HepG2 (cell line): Measurements from ENCODE around the gene YPEL4. TPM values are rescaled to one million over a fixed set of nuclear protein-coding genes. Genes with fewer than 3 reads are reported as not detected.

Source experiments
- ATAC-seq: fragments of 200-7000 bp; cut with Tn5 transposase; 3 replicates; pipeline ENCODE4 v1.9.1; 2020; ENCODE audit warnings: mild to moderate bottlenecking, moderate library complexity
- BruUV-seq: library from RNA; stranded (reverse); fragments of 400-500 nt; replicated peaks from 2 replicates; lab custom pipeline; 2021; lab: Mats Ljungman, UMichigan
- CTCF ChIA-PET: fragments of 300-600 bp; formaldehyde crosslinking; extraction: SDS; loops from one replicate; lab custom pipeline; 2021; ENCODE audit warnings: low total read pairs, inconsistent platforms, low intra/inter-chr PET ratio; lab: Yijun Ruan, JAX
- POLR2A ChIA-PET: fragments of 350-600 bp; sonication (Branson Sonifier 250); formaldehyde crosslinking; loops from one replicate; lab custom pipeline; 2020; ENCODE audit warnings: antibody characterized with exemption, inconsistent platforms; lab: Yijun Ruan, JAX
- DNase-seq: peaks from one replicate; pipeline ENCODE4 v3.0.0-alpha.2; 2015; ENCODE audit warnings: low spot score
- FAIRE-seq: peaks from 3 replicates; lab custom pipeline; 2011; peaks lifted over from hg19 to GRCh38; lab: Jason Lieb, UNC
- H2AFZ ChIP-seq: one replicate; pipeline ENCODE4 v1.6.1; 2011; ENCODE audit warnings: low read length, inconsistent platforms
- H3K27ac ChIP-seq: fragments of 300-600 bp; 3 replicates; pipeline ENCODE4 v1.8.0; 2011; ENCODE audit warnings: mixed run types, mild to moderate bottlenecking, mixed read lengths, low read length, inconsistent platforms; ENCODE audit not compliant: insufficient read depth; ENCODE audit errors: extremely low read length
- H3K27me3 ChIP-seq, 2 experiments: fragments of 200-600 bp in 1 of 2; 2 replicates in 1 of 2; 3 replicates in 1 of 2; pipeline versions ENCODE4 v1.6.0 to v1.8.0; 2011; ENCODE audit warnings: low read length in 2 of 2, mild to moderate bottlenecking in 2 of 2, moderate library complexity in 2 of 2, inconsistent platforms in 1 of 2; ENCODE audit not compliant: insufficient read depth in 2 of 2, control insufficient read depth in 1 of 2
- H3K36me3 ChIP-seq, 2 experiments: fragments of 200-600 bp in 1 of 2; replicated peaks in 1 of 2; 2 replicates in 1 of 2; 3 replicates in 1 of 2; pipeline versions ENCODE4 v1.5.1 to v1.8.0; 2011; ENCODE audit warnings: low read length in 2 of 2, inconsistent platforms in 1 of 2; ENCODE audit not compliant: insufficient read depth in 2 of 2, control insufficient read depth in 1 of 2
- H3K4me1 ChIP-seq: 2 replicates; pipeline ENCODE4 v1.5.1; 2012; ENCODE audit warnings: low read length, inconsistent platforms; ENCODE audit not compliant: insufficient read depth
- H3K4me2 ChIP-seq: 2 replicates; pipeline ENCODE4 v1.6.0; 2011; ENCODE audit warnings: low read depth, low read length, inconsistent platforms
- H3K4me3 ChIP-seq, 3 experiments: fragments of 200-600 bp in 1 of 3; sonication (generic), shearing (Covaris generic) in 1 of 3; replicated peaks in 1 of 3; 2 replicates each; pipeline ENCODE4 v1.5.1; 2011 to 2016; ENCODE audit warnings: low read length in 3 of 3, inconsistent platforms in 2 of 3, low read depth in 2 of 3, mild to moderate bottlenecking in 2 of 3, control low read depth in 1 of 3, mixed read lengths in 1 of 3; ENCODE audit not compliant: insufficient read depth in 1 of 3
- H3K79me2 ChIP-seq: one replicate; pipeline ENCODE4 v1.6.1; 2011; ENCODE audit warnings: low read length, inconsistent platforms; ENCODE audit not compliant: insufficient read depth
- H3K9ac ChIP-seq: 2 replicates; pipeline ENCODE4 v1.6.0; 2011; ENCODE audit warnings: mild to moderate bottlenecking, low read depth, low read length, inconsistent platforms; ENCODE audit not compliant: insufficient read depth
- H3K9me3 ChIP-seq: 2 replicates; pipeline ENCODE4 v1.5.1; 2012; ENCODE audit warnings: mild to moderate bottlenecking, low read length
- H4K20me1 ChIP-seq: 2 replicates; pipeline ENCODE4 v1.6.0; 2011; ENCODE audit warnings: inconsistent platforms, mild to moderate bottlenecking, low read length, moderate library complexity; ENCODE audit not compliant: insufficient read depth
- BATF2 ChIP-seq: sonication (generic); formaldehyde crosslinking; IDR thresholded peaks from 2 replicates; pipeline ENCODE4 v1.8.0; 2022; ENCODE audit warnings: mild to moderate bottlenecking, missing genetic modification reagents, moderate library complexity
- EED ChIP-seq: sonication (generic); formaldehyde crosslinking; IDR thresholded peaks from 2 replicates; pipeline ENCODE4 v1.5.0; 2020; ENCODE audit warnings: mild to moderate bottlenecking, missing genetic modification reagents
- HNF4G ChIP-seq, 2 experiments: sonication (generic) in 1 of 2; formaldehyde crosslinking in 1 of 2; IDR thresholded peaks; 2 replicates each; pipeline versions ENCODE4 v1.4.0 to v1.6.1; 2011 to 2020; ENCODE audit warnings: borderline replicate concordance in 2 of 2, low read depth in 2 of 2, mild to moderate bottlenecking in 2 of 2, low read length in 1 of 2, missing genetic modification reagents in 1 of 2, moderate library complexity in 1 of 2
- JUN ChIP-seq: sonication (generic); formaldehyde crosslinking; IDR thresholded peaks from 2 replicates; pipeline ENCODE4 v1.4.0; 2020; ENCODE audit warnings: mild to moderate bottlenecking, missing genetic modification reagents
- NPAS2 ChIP-seq: sonication (generic); formaldehyde crosslinking; IDR thresholded peaks from 2 replicates; pipeline ENCODE4 v1.8.0; 2022; ENCODE audit warnings: mild to moderate bottlenecking, missing genetic modification reagents, borderline replicate concordance
- ZBTB25 ChIP-seq: IDR thresholded peaks from 2 replicates; pipeline ENCODE4 v1.6.1; 2018; ENCODE audit warnings: missing genetic modification reagents
- ZNF513 ChIP-seq: sonication (generic); formaldehyde crosslinking; conservative IDR thresholded peaks from 2 replicates; pipeline ENCODE4 v1.5.0; 2020; ENCODE audit warnings: missing genetic modification reagents
- WGBS: methylation state at CpG from one replicate; pipeline ENCODE4 v1.1.6; 2017; ENCODE audit warnings: low lambda C conversion rate; 5-methylcytosine and 5-hydroxymethylcytosine counted together
- in situ Hi-C: cut with HindIII; loops from 2 replicates; pipeline ENCODE4 v1.10.0; 2017; ENCODE audit warnings: low pct_unique_long_range_greater_than_20kb; ENCODE audit not compliant: extremely low pct_ligation_motif_present
- intact Hi-C: fragments of 100-400 bp; cut with micrococcal nuclease; formaldehyde crosslinking; loops from one replicate; pipeline ENCODE4 v1.10.0; 2022; ENCODE audit not compliant: unreplicated experiment
- polyA plus RNA-seq, 8 experiments: library from polyadenylated mRNA; depleted of rRNA in 3 of 8; stranded (reverse) in 7 of 8; unstranded in 1 of 8; fragments of >200 nt; fragmentation: Illumina TruSeq in 4 of 8; extraction: Trizol in 4 of 8; gene quantifications; 2 replicates each; pipeline versions ENCODE4 v1.2.1 to v1.2.3, GENCODE V29; 2011 to 2016; ENCODE audit warnings: low read depth in 4 of 8, missing spikeins in 1 of 8, mixed read lengths in 1 of 8; ENCODE audit not compliant: insufficient read depth in 1 of 8
- total RNA-seq, 5 experiments: library from RNA; depleted of rRNA; stranded (reverse); fragments of >200 nt; fragmentation: Illumina TruSeq; extraction: Trizol; gene quantifications; 2 replicates each; pipeline ENCODE4 v1.2.3, GENCODE V29; 2016; ENCODE audit warnings: low read depth in 1 of 5
- TF ChIP-seq, protein P1 (sequence below): sonication (generic); formaldehyde crosslinking; IDR thresholded peaks from 2 replicates; pipeline ENCODE4 v1.4.0; 2020; ENCODE audit warnings: missing genetic modification reagents, mild to moderate bottlenecking, borderline replicate concordance
- TF ChIP-seq, protein P2 (sequence below): sonication (generic); formaldehyde crosslinking; IDR thresholded peaks from 2 replicates; pipeline ENCODE4 v1.4.0; 2020; ENCODE audit warnings: missing genetic modification reagents, borderline replicate concordance

YPEL4 gene
- total and polyA plus RNA-seq, 2 of the 13 experiments (the other 11 are each of a cell fraction or from before 2014, with no cell fraction given), result 0.04 TPM; not detected in 1

DNA sequence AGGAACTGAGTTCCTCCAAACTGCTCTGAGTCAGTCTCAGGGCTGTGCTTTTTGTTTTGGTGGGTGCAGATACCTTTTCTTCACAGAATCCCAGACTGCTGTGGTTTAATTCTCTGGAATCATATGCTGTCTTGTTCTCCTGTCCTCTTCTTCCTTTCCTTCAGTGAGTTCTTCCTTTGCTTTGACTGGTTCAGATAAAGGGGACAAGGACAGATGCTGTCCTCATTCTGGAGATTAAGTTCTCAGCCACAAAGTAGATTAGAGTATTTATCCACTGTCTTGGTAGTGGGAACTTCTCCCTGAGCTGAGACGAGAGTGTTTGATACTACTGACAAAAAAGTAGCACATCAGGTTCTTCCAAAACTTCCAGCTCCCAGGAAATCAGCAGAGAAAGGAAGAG is 31.5 kb upstream of the YPEL4 start:
- ChIA-PET POLR2A (no interaction called here), CTCF (no interaction called here)
- Histone ChIP-seq H2AFZ (no peak overlapping the region), H3K27ac (no peak overlapping the region), H3K36me3 (peaks cover 6 to 68% of the 10 kb centered on the region in 2 experiments), H3K27me3 (no peaks in the 10 kb centered on the region), H3K4me1 (peaks cover 5% of the 10 kb centered on the region), H3K9me3 (no peaks in the 10 kb centered on the region), H3K9ac (no peak overlapping the region), H4K20me1 (no peaks in the 10 kb centered on the region), H3K4me2 (no peak overlapping the region), H3K4me3 (no peak overlapping the region), H3K79me2 (peaks cover 11% of the 10 kb centered on the region)
- intact Hi-C loops, result no loop called here
- BruUV-seq, result no TSS peak
- DNase-seq, result no peak
- no peak for FAIRE-seq
- in situ Hi-C loops, result no loop called here
- 94% methylated on average over 1 of the region's 1 CpG for WGBS
- ATAC-seq, result no peak
- TF ChIP-seq, protein P1, sequence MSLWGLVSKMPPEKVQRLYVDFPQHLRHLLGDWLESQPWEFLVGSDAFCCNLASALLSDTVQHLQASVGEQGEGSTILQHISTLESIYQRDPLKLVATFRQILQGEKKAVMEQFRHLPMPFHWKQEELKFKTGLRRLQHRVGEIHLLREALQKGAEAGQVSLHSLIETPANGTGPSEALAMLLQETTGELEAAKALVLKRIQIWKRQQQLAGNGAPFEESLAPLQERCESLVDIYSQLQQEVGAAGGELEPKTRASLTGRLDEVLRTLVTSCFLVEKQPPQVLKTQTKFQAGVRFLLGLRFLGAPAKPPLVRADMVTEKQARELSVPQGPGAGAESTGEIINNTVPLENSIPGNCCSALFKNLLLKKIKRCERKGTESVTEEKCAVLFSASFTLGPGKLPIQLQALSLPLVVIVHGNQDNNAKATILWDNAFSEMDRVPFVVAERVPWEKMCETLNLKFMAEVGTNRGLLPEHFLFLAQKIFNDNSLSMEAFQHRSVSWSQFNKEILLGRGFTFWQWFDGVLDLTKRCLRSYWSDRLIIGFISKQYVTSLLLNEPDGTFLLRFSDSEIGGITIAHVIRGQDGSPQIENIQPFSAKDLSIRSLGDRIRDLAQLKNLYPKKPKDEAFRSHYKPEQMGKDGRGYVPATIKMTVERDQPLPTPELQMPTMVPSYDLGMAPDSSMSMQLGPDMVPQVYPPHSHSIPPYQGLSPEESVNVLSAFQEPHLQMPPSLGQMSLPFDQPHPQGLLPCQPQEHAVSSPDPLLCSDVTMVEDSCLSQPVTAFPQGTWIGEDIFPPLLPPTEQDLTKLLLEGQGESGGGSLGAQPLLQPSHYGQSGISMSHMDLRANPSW (CRISPR knock-in tag), result no peak
- no peak for TF ChIP-seq ZBTB25
- no peak for TF ChIP-seq HNF4G (IDR thresholded peaks at IDR 0.05; ENCODE audit: borderline replicate concordance, low read depth, low read length)
- TF ChIP-seq HNF4G (CRISPR knock-in tag; IDR thresholded peaks at IDR 0.05; ENCODE audit: borderline replicate concordance, low read depth), result no peak
- no peak for TF ChIP-seq ZNF513 (CRISPR knock-in tag)
- no peak for TF ChIP-seq JUN
- TF ChIP-seq, protein P2, sequence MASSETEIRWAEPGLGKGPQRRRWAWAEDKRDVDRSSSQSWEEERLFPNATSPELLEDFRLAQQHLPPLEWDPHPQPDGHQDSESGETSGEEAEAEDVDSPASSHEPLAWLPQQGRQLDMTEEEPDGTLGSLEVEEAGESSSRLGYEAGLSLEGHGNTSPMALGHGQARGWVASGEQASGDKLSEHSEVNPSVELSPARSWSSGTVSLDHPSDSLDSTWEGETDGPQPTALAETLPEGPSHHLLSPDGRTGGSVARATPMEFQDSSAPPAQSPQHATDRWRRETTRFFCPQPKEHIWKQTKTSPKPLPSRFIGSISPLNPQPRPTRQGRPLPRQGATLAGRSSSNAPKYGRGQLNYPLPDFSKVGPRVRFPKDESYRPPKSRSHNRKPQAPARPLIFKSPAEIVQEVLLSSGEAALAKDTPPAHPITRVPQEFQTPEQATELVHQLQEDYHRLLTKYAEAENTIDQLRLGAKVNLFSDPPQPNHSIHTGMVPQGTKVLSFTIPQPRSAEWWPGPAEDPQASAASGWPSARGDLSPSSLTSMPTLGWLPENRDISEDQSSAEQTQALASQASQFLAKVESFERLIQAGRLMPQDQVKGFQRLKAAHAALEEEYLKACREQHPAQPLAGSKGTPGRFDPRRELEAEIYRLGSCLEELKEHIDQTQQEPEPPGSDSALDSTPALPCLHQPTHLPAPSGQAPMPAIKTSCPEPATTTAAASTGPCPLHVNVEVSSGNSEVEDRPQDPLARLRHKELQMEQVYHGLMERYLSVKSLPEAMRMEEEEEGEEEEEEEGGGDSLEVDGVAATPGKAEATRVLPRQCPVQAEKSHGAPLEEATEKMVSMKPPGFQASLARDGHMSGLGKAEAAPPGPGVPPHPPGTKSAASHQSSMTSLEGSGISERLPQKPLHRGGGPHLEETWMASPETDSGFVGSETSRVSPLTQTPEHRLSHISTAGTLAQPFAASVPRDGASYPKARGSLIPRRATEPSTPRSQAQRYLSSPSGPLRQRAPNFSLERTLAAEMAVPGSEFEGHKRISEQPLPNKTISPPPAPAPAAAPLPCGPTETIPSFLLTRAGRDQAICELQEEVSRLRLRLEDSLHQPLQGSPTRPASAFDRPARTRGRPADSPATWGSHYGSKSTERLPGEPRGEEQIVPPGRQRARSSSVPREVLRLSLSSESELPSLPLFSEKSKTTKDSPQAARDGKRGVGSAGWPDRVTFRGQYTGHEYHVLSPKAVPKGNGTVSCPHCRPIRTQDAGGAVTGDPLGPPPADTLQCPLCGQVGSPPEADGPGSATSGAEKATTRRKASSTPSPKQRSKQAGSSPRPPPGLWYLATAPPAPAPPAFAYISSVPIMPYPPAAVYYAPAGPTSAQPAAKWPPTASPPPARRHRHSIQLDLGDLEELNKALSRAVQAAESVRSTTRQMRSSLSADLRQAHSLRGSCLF (CRISPR knock-in tag), result no peak
- TF ChIP-seq EED (CRISPR knock-in tag), result no peak
- no peak for TF ChIP-seq NPAS2
- TF ChIP-seq BATF2 (CRISPR knock-in tag), result no peak
